HL-60 (cell line): ENCODE data around the gene KDM6A.

Experiments
- GABPA ChIP-seq: IDR thresholded peaks from 2 replicates; pipeline ENCODE4 v1.6.1; 2012; ENCODE audit warnings: low read depth
- POLR2AphosphoS5 ChIP-seq: IDR thresholded peaks from 2 replicates; pipeline ENCODE4 v1.6.1; 2012; ENCODE audit warnings: low read depth
- TF ChIP-seq, protein P1 (sequence below): IDR thresholded peaks from one replicate; pipeline ENCODE4 v1.5.1; 2011; ENCODE audit warnings: low read length, control low read depth, inconsistent platforms; ENCODE audit not compliant: insufficient read depth

DNA sequence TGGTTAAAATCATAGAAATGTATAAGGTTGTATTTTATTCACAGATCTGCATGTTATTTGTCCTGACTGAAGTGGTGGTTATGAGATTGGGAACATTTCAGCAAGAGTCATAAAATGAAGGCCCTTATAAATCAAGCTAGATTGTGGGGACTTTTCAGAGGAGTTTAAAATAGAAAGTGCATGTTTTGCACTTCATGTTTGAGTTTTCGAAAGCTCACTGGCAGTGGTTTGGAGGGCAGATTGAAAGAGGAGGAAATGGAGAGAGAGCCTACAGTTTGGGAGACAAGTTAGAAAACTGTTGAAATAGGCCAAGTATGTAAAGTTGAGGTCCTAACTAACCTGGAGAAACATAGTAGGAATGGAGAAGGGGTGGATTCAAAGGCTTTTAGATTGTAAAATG is 124.9 kb downstream of the KDM6A start:
- TF ChIP-seq, protein P1, sequence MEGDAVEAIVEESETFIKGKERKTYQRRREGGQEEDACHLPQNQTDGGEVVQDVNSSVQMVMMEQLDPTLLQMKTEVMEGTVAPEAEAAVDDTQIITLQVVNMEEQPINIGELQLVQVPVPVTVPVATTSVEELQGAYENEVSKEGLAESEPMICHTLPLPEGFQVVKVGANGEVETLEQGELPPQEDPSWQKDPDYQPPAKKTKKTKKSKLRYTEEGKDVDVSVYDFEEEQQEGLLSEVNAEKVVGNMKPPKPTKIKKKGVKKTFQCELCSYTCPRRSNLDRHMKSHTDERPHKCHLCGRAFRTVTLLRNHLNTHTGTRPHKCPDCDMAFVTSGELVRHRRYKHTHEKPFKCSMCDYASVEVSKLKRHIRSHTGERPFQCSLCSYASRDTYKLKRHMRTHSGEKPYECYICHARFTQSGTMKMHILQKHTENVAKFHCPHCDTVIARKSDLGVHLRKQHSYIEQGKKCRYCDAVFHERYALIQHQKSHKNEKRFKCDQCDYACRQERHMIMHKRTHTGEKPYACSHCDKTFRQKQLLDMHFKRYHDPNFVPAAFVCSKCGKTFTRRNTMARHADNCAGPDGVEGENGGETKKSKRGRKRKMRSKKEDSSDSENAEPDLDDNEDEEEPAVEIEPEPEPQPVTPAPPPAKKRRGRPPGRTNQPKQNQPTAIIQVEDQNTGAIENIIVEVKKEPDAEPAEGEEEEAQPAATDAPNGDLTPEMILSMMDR = no peak
- no peak for TF ChIP-seq POLR2AphosphoS5
- TF ChIP-seq GABPA = no peak
